Loucy (cell line): ENCODE measurements around the gene PUSL1.

Source experiments
- H2AFZ ChIP-seq: fragments of 200-600 bp; sonication (generic); 2 replicates; pipeline ENCODE4 v1.6.0; 2016; ENCODE audit warnings: antibody characterized with exemption, mild to moderate bottlenecking, low read length, moderate library complexity
- H3F3A ChIP-seq: fragments of 200-600 bp; 2 replicates; pipeline ENCODE4 v1.6.0; 2016; ENCODE audit warnings: antibody characterized with exemption, low read depth, mild to moderate bottlenecking
- H3K27me3 ChIP-seq: fragments of 200-600 bp; sonication (generic); 2 replicates; pipeline ENCODE4 v1.6.1; 2014; ENCODE audit warnings: low read length, mild to moderate bottlenecking; ENCODE audit not compliant: insufficient read depth, poor library complexity, severe bottlenecking
- H3K36me3 ChIP-seq: fragments of 200-600 bp; sonication (generic); 2 replicates; pipeline ENCODE4 v1.6.1; 2016; ENCODE audit warnings: low read length; ENCODE audit not compliant: insufficient read depth
- H3K4me1 ChIP-seq: fragments of 200-600 bp; sonication (generic); 2 replicates; pipeline ENCODE4 v1.5.1; 2014; ENCODE audit warnings: low read length, mild to moderate bottlenecking; ENCODE audit not compliant: insufficient read depth, poor library complexity, severe bottlenecking
- H3K4me2 ChIP-seq: fragments of 200-600 bp; sonication (generic); 2 replicates; pipeline ENCODE4 v1.6.0; 2014; ENCODE audit warnings: antibody characterized with exemption, low read length, low read depth, mild to moderate bottlenecking; ENCODE audit not compliant: poor library complexity, severe bottlenecking
- H3K4me3 ChIP-seq: fragments of 200-600 bp; sonication (generic); 2 replicates; pipeline ENCODE4 v1.5.1; 2014; ENCODE audit warnings: low read length, mild to moderate bottlenecking, mixed read lengths; ENCODE audit not compliant: poor library complexity, severe bottlenecking
- H3K79me2 ChIP-seq: fragments of 200-600 bp; sonication (generic); 2 replicates; pipeline ENCODE4 v1.6.1; 2014; ENCODE audit warnings: low read length; ENCODE audit not compliant: insufficient read depth
- H3K9ac ChIP-seq: fragments of 200-600 bp; sonication (generic); 2 replicates; pipeline ENCODE4 v1.6.0; 2014; ENCODE audit warnings: mild to moderate bottlenecking, low read depth, low read length, moderate library complexity; ENCODE audit not compliant: poor library complexity, severe bottlenecking
- H3K9me2 ChIP-seq: fragments of 200-600 bp; sonication (generic); replicated peaks from 2 replicates; pipeline ENCODE4 v1.6.1; 2016; ENCODE audit warnings: low read depth, low read length, mixed read lengths
- H3K9me3 ChIP-seq: fragments of 200-600 bp; sonication (generic); 2 replicates; pipeline ENCODE4 v1.6.1; 2014; ENCODE audit warnings: mild to moderate bottlenecking, antibody characterized with exemption, low read length, low read depth; ENCODE audit not compliant: insufficient read depth
- H4K20me1 ChIP-seq: fragments of 200-600 bp; sonication (generic); 2 replicates; pipeline ENCODE4 v1.6.0; 2014; ENCODE audit warnings: antibody characterized with exemption, low read length, mild to moderate bottlenecking; ENCODE audit not compliant: insufficient read depth, poor library complexity, severe bottlenecking
- CTCF ChIP-seq: fragments of 200-600 bp; sonication (generic); conservative IDR thresholded peaks from 2 replicates; pipeline ENCODE4 v1.5.1; 2014; ENCODE audit warnings: mild to moderate bottlenecking, antibody characterized with exemption, low read length
- EZH2phosphoT487 ChIP-seq: fragments of 200-600 bp; IDR thresholded peaks from 2 replicates; pipeline ENCODE4 v1.6.1; 2018; ENCODE audit warnings: antibody characterized with exemption, mild to moderate bottlenecking, moderate library complexity, borderline replicate concordance

The PUSL1 gene

GRCh38 chr1:1335283-1335682 is 26.9 kb downstream of the PUSL1 start:
- Histone ChIP-seq H3K4me3 (no peak overlapping the region), H3K79me2 (no peaks in the 10 kb centered on the region), H3K9ac (no peak overlapping the region), H3F3A (no peaks in the 10 kb centered on the region), H3K9me2 (no peaks in the 10 kb centered on the region), H3K4me1 (no peaks in the 10 kb centered on the region), H3K27me3 (no peaks in the 10 kb centered on the region), H3K4me2 (no peak overlapping the region), H2AFZ (no peak overlapping the region), H4K20me1 (no peaks in the 10 kb centered on the region), H3K9me3 (no peaks in the 10 kb centered on the region), H3K36me3 (no peaks in the 10 kb centered on the region)
- TF ChIP-seq CTCF (no peak), EZH2phosphoT487 (no peak)

- Histone ChIP-seq H3F3A (no peaks in the 10 kb centered on the region), H3K9me3 (no peaks in the 10 kb centered on the region), H4K20me1 (no peaks in the 10 kb centered on the region), H3K9ac (no peak overlapping the region), H3K36me3 (no peaks in the 10 kb centered on the region; the same call in 1 of the 2 replicates), H3K4me3 (no peak overlapping the region), H3K4me1 (no peaks in the 10 kb centered on the region), H3K4me2 (no peak overlapping the region), H3K27me3 (no peaks in the 10 kb centered on the region), H3K79me2 (no peaks in the 10 kb centered on the region), H3K9me2 (no peaks in the 10 kb centered on the region), H2AFZ (no peak overlapping the region)
- TF ChIP-seq CTCF (no peak), EZH2phosphoT487 (no peak)
Observed at GRCh38 chr1:1335792-1336248, 27.4 kb downstream of the PUSL1 start.

GRCh38 chr1:1336446-1336845 is 28.0 kb downstream of the PUSL1 start:
- Histone ChIP-seq H3K27me3 (no peaks in the 10 kb centered on the region), H3K9ac (no peak overlapping the region), H2AFZ (no peak overlapping the region), H3F3A (no peaks in the 10 kb centered on the region), H3K4me2 (no peak overlapping the region), H3K79me2 (no peaks in the 10 kb centered on the region), H3K4me1 (no peaks in the 10 kb centered on the region), H4K20me1 (no peaks in the 10 kb centered on the region), H3K9me2 (no peaks in the 10 kb centered on the region), H3K9me3 (no peaks in the 10 kb centered on the region), H3K36me3 (no peaks in the 10 kb centered on the region; the same call in 1 of the 2 replicates), H3K4me3 (no peak overlapping the region)
- TF ChIP-seq EZH2phosphoT487, result no peak
- no peak for TF ChIP-seq CTCF
